ENCODE results near the gene DDX56.
"Not testable (repeated sequence)": the region's sequence is repeated elsewhere in the genome, so short reads cannot be mapped to it uniquely, and the experiment has no call there.

Gene DDX56

DNA sequence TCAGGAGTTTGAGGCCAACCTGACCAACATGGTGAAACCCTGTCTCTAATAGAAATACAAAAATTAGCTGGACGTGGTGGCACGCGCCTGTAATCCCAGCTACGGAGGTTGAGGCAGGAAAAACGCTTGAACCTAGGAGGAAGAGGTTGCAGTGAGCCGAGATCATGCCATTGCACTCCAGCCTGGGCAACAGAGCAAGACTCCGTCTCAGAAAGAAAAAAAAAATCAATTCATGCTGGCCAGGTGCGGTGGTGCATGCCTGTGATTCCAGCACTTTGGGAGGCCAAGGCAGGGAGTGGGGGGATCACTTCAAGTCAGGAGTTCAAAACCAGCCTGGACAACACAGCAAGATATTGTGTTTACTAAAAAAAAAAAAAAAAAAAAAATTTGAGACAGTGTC lies 23.5 kb upstream of the DDX56 start:
- not testable (repeated sequence) for DNase-seq (ENCODE audit: low read depth in 2 of 2)

DNA sequence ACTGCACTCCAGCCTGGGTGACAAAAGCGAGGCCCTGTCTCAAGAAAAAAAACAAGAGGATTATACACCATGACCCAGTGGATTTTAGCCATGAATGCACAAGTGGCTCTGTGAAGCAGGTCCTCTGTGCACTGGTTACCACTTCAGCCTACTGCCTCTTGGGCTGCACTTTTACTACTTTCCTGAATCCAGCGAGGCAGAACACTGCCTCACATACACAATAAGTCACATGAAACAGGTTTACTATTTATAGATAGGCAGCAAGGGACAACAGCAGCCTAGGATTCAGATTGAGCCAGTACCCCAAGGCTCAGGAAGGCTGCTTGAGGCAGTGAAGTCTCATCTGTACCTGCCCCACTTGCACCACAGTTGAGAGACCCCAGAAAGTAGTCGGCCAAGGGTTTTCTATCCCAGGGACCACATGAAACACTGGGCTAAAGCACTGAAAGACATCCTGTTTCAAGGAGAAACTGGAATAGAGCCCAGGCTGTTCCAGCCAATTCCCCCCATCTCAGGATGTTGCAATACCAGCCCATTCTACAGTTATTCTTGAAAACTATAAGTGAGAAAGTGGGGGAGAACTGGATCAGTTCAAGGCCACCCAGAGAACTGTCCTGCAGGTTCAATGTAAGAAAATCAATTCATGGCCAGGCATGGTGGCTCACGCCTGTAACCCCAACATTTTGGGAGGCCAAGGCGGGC lies 22.4 kb upstream of the DDX56 start:
- DNase-seq (ENCODE audit: low read depth in 2 of 2): peak in 1 of 2 experiments; percentile 13

DNA sequence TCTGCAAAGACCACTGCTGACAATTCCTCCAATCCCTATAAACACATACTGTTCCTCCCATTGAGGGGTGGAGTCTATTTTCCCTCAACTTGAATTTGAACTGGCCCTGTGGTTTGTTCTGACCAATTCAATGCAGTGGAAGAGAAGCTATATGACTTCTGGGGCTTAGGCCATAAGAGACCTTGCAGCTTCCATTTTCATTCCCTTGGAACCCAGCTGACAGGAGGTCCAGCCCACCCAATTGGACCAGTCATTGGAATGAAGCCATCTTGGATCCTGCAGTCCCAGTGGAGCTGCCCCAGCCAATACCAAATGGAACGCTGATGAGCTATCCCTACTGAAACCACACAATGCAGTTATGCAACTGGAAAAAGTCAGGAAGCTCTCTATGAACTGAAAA lies 17.2 kb upstream of the DDX56 start:
- DNase-seq (ENCODE audit: low read depth in 2 of 2): no peak

DNA sequence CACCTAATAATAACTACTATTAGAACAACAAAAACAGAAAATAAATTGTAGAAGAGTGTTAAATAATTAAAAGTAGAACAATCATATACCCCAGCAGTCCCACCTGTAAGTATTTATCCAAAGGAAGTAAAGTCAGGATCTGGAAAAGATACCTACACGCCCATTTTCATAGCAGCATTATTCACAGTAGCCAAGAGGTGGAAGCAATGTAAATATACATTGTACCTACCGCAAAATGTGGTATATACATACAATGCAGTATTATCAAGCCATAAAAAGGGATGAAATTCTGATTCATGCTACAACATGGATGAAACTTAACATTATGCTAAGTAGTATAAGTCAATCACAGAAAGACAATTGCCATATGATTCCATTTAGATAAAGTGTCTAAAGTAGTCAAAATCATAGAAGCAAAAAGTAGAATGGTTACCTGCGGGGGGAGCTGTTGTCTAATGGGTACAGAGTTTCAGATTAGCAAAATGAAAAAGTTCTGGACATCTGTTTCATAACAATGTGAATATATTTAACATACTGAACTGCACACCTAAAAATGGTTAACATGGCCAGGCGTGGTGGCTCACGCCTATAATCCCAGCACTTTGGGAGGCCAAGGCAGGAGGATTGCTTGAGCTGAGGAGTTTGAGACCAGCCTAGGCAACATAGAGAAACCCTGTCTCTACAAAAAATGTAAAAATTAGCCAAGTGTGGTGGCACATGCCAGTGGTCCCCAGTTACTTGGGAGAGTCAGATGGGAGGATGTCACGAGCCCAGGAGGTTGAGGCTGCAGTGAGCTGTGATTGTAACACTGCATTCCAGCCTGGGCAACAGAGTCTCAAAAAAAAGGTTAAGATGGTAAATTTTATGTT lies 14.4 kb upstream of the DDX56 start:
- peak; percentile 32 to 35 for DNase-seq (ENCODE audit: low read depth in 2 of 2)

DNA sequence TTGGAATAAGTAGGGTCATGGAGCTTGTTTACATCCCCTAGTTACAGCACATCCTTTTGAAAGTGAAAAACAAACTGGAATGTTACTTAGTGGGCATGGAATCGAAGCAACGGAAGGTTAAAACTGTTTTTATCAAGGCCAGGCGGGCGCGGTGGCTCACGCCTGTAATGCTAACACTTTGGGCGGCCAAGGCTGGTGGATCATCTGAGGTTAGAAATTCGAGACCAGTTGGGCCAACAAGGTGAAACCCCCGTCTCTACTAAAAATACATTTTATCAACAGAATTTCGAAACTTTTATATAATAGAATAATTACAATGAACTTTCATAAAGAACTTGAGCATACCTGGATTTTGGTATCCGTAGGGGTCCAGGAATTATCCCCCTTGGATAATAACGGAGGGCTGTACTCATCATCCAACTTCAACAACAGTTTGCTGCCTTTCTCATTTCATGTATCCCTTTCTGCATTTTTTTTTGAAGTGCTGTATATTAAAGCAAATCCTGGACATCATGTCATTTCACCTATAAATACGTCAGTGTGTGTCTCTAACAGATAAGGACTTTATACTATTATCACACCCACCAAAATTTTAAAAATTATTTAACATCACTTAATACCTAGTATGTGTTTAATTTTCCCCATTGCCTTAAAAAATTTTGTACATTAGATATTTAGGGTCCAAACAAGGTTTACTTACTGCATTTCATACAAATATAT lies 9.6 kb upstream of the DDX56 start:
- DNase-seq (ENCODE audit: low read depth in 2 of 2): no peak

DNA sequence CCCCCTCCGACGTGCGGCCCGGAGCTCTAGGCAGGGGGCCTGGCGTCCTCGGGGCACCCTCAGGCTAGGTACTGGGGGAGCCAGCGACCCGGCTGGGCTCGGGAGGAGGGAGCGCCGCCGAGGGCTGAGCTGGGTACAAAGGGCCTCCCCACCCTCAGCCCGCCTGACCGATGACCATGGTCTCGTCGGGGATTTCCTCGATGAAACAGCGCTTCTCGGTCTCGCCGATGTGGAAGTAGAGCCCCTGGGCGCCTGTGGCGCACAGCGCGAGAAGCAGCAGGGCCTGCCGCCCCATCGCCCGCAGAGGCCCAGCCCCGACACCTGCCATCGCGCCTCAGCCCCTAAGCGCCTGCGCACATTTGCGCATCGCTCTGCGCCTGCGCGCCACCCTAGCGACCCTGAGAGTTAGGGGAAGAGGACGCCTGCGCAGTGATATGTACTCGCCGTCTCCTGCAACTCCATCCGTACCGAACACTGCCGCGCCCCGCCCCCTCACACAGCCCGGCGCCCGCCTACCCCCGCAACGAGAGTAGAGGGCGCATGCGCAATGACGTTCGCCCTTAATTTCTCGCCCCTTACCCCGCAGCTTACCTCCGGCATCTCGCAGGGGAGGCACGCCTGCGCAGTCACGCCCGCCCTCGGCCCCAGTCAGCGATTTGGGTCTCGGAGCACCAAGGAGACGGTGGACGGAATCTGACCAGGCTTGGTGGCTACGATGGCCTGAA lies 8.3 kb upstream of the DDX56 start, which contains the start of gene TMED4:
Gene TMED4, minus strand, starts transcription at position 353 of the 725 bp plus-strand sequence. Its CDS starts 25 bp downstream, at position 328.
- peak; percentile 95 to 96 for DNase-seq (ENCODE audit: low read depth in 2 of 2)

DNA sequence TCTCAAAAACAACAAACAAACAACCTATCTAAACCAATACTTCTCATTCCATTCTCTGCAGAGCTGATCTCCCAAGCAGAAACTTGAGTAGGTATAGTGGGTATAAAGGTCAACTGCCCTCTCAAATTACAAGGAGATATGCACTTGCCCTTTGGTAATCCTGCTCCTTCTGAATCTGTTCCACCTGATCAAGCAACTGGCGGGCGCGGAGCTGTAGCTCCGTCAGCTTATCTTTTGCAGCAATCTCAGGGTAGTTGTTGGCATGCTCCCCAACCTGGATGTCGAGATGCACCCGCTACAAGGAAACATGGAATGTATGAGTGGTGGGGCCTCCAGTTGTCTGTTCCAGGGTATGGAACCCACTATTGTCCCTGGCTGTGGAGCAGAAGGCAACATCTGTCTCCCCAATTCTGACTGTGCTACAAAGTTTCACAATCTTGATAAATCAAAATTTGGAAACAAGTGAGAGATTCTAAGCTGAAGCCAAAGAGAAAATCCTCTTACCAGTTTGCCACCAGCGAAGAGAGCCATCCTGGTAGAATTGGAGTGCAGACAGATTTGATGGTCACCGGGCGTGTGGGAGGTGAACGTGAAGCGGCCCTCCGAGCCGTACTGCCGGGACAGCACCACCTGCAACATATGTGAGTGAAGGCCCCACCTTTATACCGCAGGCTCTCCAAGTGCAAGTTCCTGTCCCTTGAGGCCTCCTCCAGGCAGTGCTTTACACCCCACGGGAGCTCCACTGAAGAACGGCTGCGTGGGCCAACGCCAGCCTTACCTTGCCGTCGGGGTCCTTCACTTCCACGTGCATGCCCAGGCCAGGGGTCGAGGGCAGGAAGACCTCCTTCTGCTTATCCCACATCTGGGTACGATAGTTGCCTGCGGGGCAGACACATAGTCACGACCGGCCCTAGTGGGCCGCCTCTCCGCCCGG lies 7.5 kb upstream of the DDX56 start:
- DNase-seq (ENCODE audit: low read depth in 2 of 2): no peak

DNA sequence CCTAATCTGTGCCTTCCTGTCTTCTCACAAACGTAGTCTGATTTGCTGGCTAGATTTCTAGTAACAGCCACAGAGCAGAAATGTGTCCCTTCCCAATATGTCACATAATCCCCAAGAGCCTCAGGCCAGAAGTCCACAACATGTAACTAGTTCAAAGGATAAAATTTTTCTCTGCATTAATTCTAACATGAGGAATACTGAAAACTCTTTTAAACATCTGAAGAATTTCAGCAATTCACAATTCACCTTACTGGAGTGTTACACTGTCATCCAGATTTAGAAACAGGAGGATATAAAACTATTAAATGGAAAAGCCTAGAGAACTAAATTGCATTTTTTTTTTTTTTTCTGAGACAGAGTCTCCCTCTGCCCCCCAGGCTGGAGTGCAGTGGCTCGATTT lies 2.5 kb upstream of the DDX56 start:
- no peak for DNase-seq (ENCODE audit: low read depth in 2 of 2)

DNA sequence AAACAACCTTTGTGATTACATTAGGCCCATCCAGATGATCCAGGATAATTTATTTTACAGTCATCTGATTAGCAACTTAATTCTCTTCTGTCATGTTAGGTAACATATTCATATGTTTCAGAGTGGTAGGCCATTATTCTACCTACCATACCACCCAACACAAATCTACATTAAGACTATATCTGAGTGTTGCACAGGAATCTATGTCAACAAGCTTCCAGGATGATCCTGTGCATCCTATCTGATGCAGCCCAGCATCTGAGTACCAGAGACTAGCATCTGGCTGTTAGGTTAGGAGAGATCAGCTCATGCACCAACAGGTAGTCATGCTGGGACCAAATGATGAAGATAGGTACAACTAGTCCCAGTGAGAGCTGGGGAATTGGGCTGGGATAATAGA lies 1.3 kb upstream of the DDX56 start:
- no peak for DNase-seq (ENCODE audit: low read depth in 2 of 2)

DNA sequence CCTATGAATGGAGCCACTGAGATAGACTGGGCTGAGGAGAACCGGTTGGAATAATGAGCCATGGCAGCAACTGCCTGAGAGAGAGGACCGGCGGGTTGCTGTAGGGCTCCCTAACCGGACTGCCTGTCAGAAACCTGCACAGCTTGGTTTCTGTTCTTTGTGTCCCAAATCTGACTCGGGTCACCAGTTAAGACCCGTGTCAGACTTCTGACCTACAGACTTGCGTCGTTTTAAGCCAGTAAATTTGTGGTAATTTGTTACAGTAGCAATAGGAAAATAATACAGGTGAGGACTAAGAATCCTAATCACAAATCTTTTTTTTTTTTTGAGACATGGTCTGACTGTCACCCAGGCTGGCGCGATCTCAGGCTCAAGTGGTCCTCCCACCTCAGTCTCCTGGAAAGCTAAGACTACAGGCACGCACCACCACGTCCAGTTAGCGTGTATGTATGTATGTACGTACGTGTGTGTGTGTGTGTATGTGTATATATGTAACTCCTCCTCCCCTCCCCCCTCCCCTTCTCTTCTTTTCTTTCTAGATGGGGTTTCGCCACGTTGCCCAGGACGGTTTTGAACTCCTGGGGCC lies 672 bp upstream of the DDX56 start:
- DNase-seq (ENCODE audit: low read depth in 2 of 2): no peak

DNA sequence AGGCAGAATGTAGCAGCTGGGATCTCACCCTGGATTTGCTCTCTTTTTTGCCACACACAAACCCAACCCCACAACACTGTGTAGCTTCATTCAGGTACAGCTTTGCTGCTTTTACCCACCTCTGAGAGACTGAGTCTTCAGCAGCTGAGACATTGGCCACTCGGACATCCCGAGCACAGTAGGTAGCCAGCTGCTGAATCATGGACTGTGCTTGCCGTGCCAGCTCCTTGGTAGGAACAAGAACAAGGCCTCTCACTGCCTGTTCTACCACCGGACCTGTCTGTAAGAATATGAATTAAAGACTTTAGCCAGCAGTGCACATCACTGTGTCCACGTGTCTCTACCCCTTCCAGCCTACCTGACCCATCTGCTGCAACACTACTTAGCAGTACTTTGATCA lies 937 bp downstream of the DDX56 start:
- no peak for DNase-seq (ENCODE audit: low read depth in 2 of 2)

DNA sequence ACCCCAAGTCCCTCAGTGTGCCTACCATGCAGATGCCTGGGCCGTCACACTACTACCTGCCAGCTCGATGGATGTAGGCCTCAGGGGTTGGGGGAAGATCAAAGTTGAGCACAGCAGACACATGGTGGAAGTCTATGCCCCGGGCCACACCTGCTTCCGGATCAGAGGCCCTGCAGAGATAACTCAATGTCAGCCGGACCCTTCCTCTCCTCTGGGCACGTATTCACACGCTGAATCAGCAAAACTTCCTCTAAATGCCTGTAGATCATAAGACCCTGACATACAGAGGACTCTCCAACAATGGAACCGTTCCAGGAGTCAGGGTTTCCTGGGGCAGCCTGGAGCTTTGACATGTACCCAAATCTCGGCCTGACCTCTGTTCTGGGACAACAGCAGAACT lies 3.7 kb downstream of the DDX56 start:
- DNase-seq (ENCODE audit: low read depth in 2 of 2): no peak

DNA sequence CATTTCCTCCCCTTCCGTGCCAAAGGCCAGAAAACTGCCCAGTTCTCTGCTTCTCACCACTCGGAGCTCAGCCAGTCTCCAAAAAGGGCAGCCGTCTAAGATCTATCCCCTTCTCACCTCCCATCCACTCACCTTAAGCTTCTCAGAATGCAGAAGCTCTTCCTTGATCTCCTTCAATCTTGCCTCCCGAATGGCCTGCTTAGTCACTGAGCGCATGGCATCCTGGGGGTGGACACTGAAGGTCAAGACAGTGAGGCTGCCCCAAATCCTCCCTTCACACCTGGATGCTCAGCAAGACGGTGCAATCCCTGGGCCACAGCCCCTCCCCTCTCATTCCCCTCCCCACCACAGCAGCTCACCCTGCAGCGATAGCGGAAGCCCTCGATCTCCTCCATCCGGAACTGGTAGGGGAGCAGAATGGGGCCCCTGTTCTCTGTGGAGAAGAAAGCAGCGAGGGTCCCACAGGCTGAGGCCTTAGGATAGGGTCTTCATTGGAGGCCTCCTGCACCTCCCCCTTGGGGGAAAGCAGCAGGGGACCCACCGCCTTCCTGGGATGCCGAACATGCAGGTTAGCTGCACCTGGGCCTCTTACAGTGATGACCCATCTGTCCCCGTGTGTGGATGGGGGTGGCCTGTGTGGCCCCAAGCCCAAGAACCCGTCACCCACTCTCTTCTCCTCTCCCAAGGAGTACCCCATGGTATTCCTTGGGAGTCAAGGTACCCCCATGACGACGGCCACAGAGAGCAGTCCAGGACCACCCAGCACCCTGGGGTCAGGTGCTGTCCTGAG lies 4.7 kb downstream of the DDX56 start:
- no peak for DNase-seq (ENCODE audit: low read depth in 2 of 2)

DNA sequence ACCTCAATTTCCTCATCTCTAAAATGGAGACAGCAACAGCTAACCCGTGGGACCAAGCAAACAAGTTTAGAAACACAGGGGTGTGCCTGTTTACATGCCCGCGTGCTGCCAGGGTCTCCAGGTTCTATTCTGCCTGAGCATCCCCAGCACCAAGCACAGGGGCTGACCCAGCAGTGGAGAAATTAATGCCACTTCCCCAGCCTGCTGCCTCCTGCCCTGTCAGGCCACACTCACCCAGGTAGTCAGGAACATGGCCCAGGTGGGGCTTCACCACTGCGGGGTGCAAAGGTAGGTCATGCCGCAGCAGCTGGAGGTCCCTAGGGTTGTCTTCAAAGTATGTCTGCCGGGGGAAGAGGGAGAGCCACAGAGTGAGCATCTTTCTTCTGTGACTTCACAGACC lies 5.8 kb downstream of the DDX56 start:
- DNase-seq (ENCODE audit: low read depth in 2 of 2): no peak

DNA sequence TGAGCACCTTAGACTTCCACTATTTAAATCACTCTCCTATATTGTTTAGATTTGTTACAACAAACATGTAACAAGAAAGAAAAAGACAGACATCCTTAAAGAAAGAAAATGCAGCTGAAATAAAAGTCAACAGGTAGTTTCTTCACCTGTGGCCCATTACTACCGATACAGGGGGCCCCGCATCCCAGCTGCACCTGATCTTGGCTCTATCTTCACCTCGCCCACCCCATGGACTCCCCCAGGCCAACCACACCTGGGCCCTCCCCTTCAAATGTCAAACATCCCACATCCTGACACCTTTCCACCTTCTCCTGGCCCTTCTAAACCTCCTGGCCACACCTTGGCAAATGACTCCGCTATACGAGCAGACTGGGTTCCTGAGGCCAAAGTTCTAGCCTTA lies 7.0 kb downstream of the DDX56 start:
- DNase-seq (ENCODE audit: low read depth in 2 of 2): no peak

DNA sequence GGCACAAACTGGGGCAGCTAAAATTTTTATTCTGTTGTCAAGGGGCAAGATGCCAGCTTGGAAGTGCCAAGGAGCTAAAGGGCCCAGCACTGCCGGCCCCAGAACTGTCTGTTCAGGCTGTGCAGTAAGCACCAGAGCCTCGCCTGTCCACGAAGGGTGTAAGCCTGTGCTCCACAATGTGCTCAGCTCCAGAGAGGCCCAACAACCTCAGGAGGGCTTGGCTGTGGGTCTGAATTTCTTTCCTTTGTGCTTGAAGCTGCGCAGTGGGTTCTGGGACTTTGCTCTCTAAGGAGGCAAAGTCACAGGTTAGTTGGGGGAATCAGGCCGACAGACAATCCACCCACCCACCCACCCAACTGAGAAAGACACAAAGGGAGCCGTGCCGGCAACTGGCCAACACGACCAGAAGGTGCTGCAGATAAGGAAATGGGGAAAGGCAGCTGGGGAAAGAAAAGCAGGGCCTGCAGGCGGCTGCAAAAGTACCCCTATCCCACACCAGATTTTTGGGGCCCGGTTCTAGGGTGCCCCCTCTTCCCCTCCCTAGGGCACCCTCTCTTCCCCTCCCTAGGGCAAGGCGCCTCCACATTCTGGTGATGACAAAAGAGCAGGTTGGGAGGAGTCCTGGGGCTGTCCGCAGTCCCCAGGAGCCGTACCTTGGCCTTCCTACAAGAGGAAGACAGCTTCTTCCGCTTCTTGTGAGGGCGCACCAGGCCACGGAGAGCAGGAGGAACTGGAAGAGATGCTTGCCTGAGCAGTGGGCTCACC lies 7.7 kb downstream of the DDX56 start:
- no peak for DNase-seq (ENCODE audit: low read depth in 2 of 2)

DNA sequence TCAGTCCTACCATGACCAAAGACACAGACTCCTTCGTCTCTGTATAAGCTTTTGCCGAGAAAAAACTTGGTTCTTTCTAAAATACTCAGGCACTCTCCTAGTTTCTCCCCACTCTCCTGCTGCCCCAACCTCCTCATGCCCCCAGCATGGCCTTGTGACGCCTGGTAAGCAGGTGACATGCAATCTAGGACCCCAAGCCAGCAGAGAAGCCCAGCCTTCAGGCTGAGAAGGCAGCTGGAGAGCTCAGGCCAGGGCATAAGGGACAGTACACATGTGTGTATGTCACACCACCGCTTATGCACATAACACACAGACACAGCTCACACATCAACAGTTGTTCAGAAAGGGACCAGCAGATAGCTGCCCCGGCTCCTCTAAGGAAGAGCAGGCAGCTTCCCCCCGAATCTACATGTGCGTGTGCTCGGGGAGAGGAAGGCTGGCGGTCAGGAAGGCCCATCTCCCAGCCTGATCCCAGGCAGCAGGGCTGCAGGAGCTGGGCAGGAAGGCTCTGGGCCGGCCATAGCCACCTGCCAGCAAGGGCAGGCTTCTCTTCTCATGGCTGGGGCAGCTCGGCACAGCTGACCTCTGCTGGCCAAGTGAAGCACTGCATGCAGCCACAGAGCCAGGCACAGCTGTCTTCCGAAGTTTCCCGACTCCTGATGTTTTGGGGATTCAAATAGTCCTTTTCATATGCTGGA lies 8.5 kb downstream of the DDX56 start:
- no peak for DNase-seq (ENCODE audit: low read depth in 2 of 2)

DNA sequence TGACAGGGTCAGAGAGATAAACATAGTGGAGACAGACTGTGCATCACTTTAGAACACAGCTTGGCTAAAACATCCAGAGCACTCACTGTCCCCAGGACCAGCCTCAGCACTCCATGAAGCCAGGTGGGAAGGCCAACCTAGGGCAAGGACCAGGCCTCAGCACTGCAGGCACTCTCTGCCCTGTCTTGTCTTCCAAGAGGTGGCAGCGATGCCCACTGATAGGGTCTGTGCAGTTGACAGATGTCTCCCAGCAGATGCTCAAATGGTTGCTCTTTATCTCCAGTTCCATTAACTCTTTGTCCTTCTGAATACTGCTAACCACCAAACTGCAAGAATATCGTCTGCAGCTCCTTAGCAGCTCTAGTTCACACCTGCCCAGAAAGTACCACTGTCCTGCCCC lies 9.1 kb downstream of the DDX56 start:
- DNase-seq (ENCODE audit: low read depth in 2 of 2): no peak

Data from fibroblast of skin of left biceps (primary cell).